IMR-90 (cell line): Measurements from ENCODE around the gene CROCC2. TPM values are rescaled to one million over a fixed set of nuclear protein-coding genes. Genes with fewer than 3 reads are reported as not detected.

Source experiments
- ATAC-seq: fragments of 200-7000 bp; cut with Tn5 transposase; 2 replicates; pipeline ENCODE4 v1.9.1; 2020; ENCODE audit warnings: low read depth, mild to moderate bottlenecking, moderate library complexity
- BruUV-seq: library from RNA; stranded (reverse); fragments of 400-500 nt; replicated peaks from 2 replicates; lab custom pipeline; 2021; lab: Mats Ljungman, UMichigan
- CTCF ChIA-PET: fragments of 300-600 bp; formaldehyde crosslinking; extraction: SDS; loops from one replicate; lab custom pipeline; 2021; ENCODE audit warnings: antibody characterized with exemption; lab: Yijun Ruan, JAX
- POLR2A ChIA-PET: fragments of 300-600 bp; sonication (Branson Sonifier 250); formaldehyde crosslinking; loops from one replicate; lab custom pipeline; 2022; ENCODE audit warnings: antibody characterized with exemption; ENCODE audit not compliant: unreplicated experiment; lab: Charles Lee
- DNase-seq: peaks from one replicate; pipeline ENCODE4 v3.0.0; 2013
- H2AFZ ChIP-seq: replicated peaks from 2 replicates; pipeline ENCODE3; 2013; ENCODE audit warnings: low read length, mild to moderate bottlenecking; ENCODE audit not compliant: poor library complexity
- H2AK5ac ChIP-seq: 2 replicates; pipeline ENCODE4 v1.6.1; 2013; ENCODE audit warnings: low read depth, low read length, inconsistent platforms
- H2AK9ac ChIP-seq: replicated peaks from 2 replicates; pipeline ENCODE3; 2013; ENCODE audit warnings: mild to moderate bottlenecking, low read depth, low read length, moderate library complexity; ENCODE audit not compliant: poor library complexity
- H2BK120ac ChIP-seq: 2 replicates; pipeline ENCODE4 v1.6.1; 2013; ENCODE audit warnings: low read depth, low read length, inconsistent platforms
- H2BK15ac ChIP-seq: 3 replicates; pipeline ENCODE4 v1.6.1; 2013; ENCODE audit warnings: low read depth, low read length, inconsistent platforms
- H2BK20ac ChIP-seq: 2 replicates; pipeline ENCODE4 v1.6.1; 2013; ENCODE audit warnings: low read depth, mild to moderate bottlenecking, inconsistent platforms, low read length, moderate library complexity
- H2BK5ac ChIP-seq: 2 replicates; pipeline ENCODE4 v1.6.1; 2013; ENCODE audit warnings: mild to moderate bottlenecking, low read depth, low read length, inconsistent platforms; ENCODE audit not compliant: poor library complexity, severe bottlenecking
- H3K14ac ChIP-seq: replicated peaks from 2 replicates; pipeline ENCODE4 v1.6.1; 2013; ENCODE audit warnings: low read depth, low read length, inconsistent platforms
- H3K18ac ChIP-seq: 2 replicates; pipeline ENCODE4 v1.6.1; 2013; ENCODE audit warnings: low read depth, low read length, control low read depth
- H3K23ac ChIP-seq: 2 replicates; pipeline ENCODE4 v1.6.1; 2013; ENCODE audit warnings: low read depth, low read length, inconsistent platforms
- H3K27ac ChIP-seq: 2 replicates; pipeline ENCODE4 v1.5.1; 2013; ENCODE audit warnings: mild to moderate bottlenecking, control low read depth, low read length; ENCODE audit not compliant: insufficient read depth
- H3K27me3 ChIP-seq: 2 replicates; pipeline ENCODE4 v1.6.1; 2013; ENCODE audit warnings: low read length; ENCODE audit not compliant: control insufficient read depth, insufficient read depth
- H3K36me3 ChIP-seq: 2 replicates; pipeline ENCODE4 v1.6.1; 2013; ENCODE audit warnings: low read length, mixed read lengths; ENCODE audit not compliant: control insufficient read depth, insufficient read depth
- H3K4ac ChIP-seq: 2 replicates; pipeline ENCODE4 v1.6.1; 2013; ENCODE audit warnings: low read depth, low read length, inconsistent platforms
- H3K4me1 ChIP-seq: 2 replicates; pipeline ENCODE4 v1.6.1; 2013; ENCODE audit warnings: low read length, mixed read lengths; ENCODE audit not compliant: control insufficient read depth, insufficient read depth
- H3K4me2 ChIP-seq: 2 replicates; pipeline ENCODE4 v1.6.1; 2013; ENCODE audit warnings: low read depth, mild to moderate bottlenecking, control low read depth, low read length, moderate library complexity
- H3K4me3 ChIP-seq: 2 replicates; pipeline ENCODE4 v1.5.1; 2013; ENCODE audit warnings: low read depth, mild to moderate bottlenecking, control low read depth, low read length, moderate library complexity; ENCODE audit not compliant: insufficient read depth
- H3K56ac ChIP-seq: 2 replicates; pipeline ENCODE4 v1.6.1; 2013; ENCODE audit warnings: low read length, inconsistent platforms; ENCODE audit not compliant: insufficient read depth; ENCODE audit errors: extremely low read depth
- H3K79me1 ChIP-seq, 2 experiments: 2 replicates each; pipeline ENCODE4 v1.6.1; 2013; ENCODE audit warnings: low read length in 2 of 2, inconsistent platforms in 1 of 2, low read depth in 1 of 2
- H3K9ac ChIP-seq: 2 replicates; pipeline ENCODE4 v1.6.1; 2013; ENCODE audit warnings: low read depth, low read length, control low read depth
- H3K9me1 ChIP-seq: 2 replicates; pipeline ENCODE4 v1.6.1; 2013; ENCODE audit warnings: low read length, inconsistent platforms; ENCODE audit not compliant: insufficient read depth
- H3K9me3 ChIP-seq: 2 replicates; pipeline ENCODE4 v1.6.1; 2013; ENCODE audit warnings: low read length; ENCODE audit not compliant: control insufficient read depth, insufficient read depth
- H4K20me1 ChIP-seq: 2 replicates; pipeline ENCODE4 v1.6.1; 2013; ENCODE audit warnings: low read length, inconsistent platforms; ENCODE audit not compliant: insufficient read depth
- H4K5ac ChIP-seq: 2 replicates; pipeline ENCODE4 v1.6.1; 2013; ENCODE audit warnings: mild to moderate bottlenecking, low read depth, low read length, control low read depth
- H4K8ac ChIP-seq, 2 experiments: 2 replicates each; pipeline ENCODE4 v1.6.1; 2013; ENCODE audit warnings: low read depth in 2 of 2, low read length in 2 of 2, control low read depth in 1 of 2, inconsistent platforms in 1 of 2
- H4K91ac ChIP-seq: 2 replicates; pipeline ENCODE4 v1.6.1; 2013; ENCODE audit warnings: low read depth, low read length, inconsistent platforms; ENCODE audit not compliant: insufficient read depth
- BHLHE40 ChIP-seq: fragments of 150-350 bp; IDR thresholded peaks from 2 replicates; pipeline ENCODE4 v1.6.1; 2016; ENCODE audit warnings: mild to moderate bottlenecking, low read depth, low read length
- CEBPB ChIP-seq: IDR thresholded peaks from 2 replicates; pipeline ENCODE4 v1.6.1; 2012; ENCODE audit warnings: low read depth, low read length, improper control_type of control experiment
- CHD1 ChIP-seq: IDR thresholded peaks from 2 replicates; pipeline ENCODE4 v1.6.1; 2012; ENCODE audit warnings: low read depth, low read length, improper control_type of control experiment
- CTCF ChIP-seq: conservative IDR thresholded peaks from 2 replicates; pipeline ENCODE4 v1.5.1; 2012; ENCODE audit warnings: mild to moderate bottlenecking, low read depth, low read length, improper control_type of control experiment
- ELK1 ChIP-seq: fragments of 150-350 bp; IDR thresholded peaks from 2 replicates; pipeline ENCODE4 v1.6.1; 2016; ENCODE audit warnings: low read depth, mild to moderate bottlenecking, low read length, moderate library complexity, borderline replicate concordance
- FOS ChIP-seq: fragments of 150-350 bp; IDR thresholded peaks from 2 replicates; pipeline ENCODE4 v1.6.1; 2016; ENCODE audit warnings: low read depth, low read length
- MAFK ChIP-seq: IDR thresholded peaks from 2 replicates; pipeline ENCODE4 v1.6.1; 2012; ENCODE audit warnings: low read depth, low read length, improper control_type of control experiment
- MAZ ChIP-seq: IDR thresholded peaks from 2 replicates; pipeline ENCODE4 v1.6.1; 2012; ENCODE audit warnings: low read depth, mild to moderate bottlenecking, low read length, improper control_type of control experiment, moderate library complexity, borderline replicate concordance
- MXI1 ChIP-seq: IDR thresholded peaks from 2 replicates; pipeline ENCODE4 v1.6.1; 2012; ENCODE audit warnings: low read depth, mild to moderate bottlenecking, low read length, moderate library complexity, borderline replicate concordance
- NFE2L2 ChIP-seq: fragments of 150-350 bp; IDR thresholded peaks from 2 replicates; pipeline ENCODE4 v1.6.1; 2016; ENCODE audit warnings: low read depth, mild to moderate bottlenecking, low read length
- POLR2A ChIP-seq: IDR thresholded peaks from 2 replicates; pipeline ENCODE4 v1.6.1; 2012; ENCODE audit warnings: mild to moderate bottlenecking, low read depth, low read length
- RFX5 ChIP-seq: IDR thresholded peaks from 2 replicates; pipeline ENCODE4 v1.8.0; 2012; ENCODE audit warnings: low read depth, mild to moderate bottlenecking, low read length, moderate library complexity
- SMC3 ChIP-seq: fragments of 150-350 bp; IDR thresholded peaks from 2 replicates; pipeline ENCODE4 v1.6.1; 2016; ENCODE audit warnings: low read depth, mild to moderate bottlenecking, antibody characterized with exemption, low read length, moderate library complexity
- USF2 ChIP-seq: fragments of 150-350 bp; IDR thresholded peaks from 2 replicates; pipeline ENCODE4 v1.6.1; 2017; ENCODE audit warnings: mild to moderate bottlenecking, antibody characterized with exemption, low read length, low read depth
- WGBS, 2 experiments: methylation state at CpG; one replicate each; pipeline versions ENCODE4 v1.1.5 to v1.1.7; 2013; ENCODE audit warnings: missing lambda C conversion rate in 2 of 2; ENCODE audit not compliant: insufficient read length in 1 of 2; ENCODE audit errors: extremely low coverage in 2 of 2; 5-methylcytosine and 5-hydroxymethylcytosine counted together
- dilution Hi-C: fragments of 300-500 bp; cut with HindIII; formaldehyde crosslinking; loops from one replicate; pipeline ENCODE4 v1.14.3; 2018; ENCODE audit warnings: low sequenced_read_pairs; ENCODE audit not compliant: unreplicated experiment
- in situ Hi-C: fragments of 300-500 bp; cut with MboI; formaldehyde crosslinking; loops from 3 replicates; pipeline ENCODE4 v1.14.3; 2019; ENCODE audit warnings: low sequenced_read_pairs, inconsistent platforms, mixed read lengths
- intact Hi-C: fragments of 100-400 bp; cut with micrococcal nuclease; formaldehyde crosslinking; loops from 2 replicates; pipeline ENCODE4 v1.10.0; 2022
- polyA plus RNA-seq, 3 experiments: library from polyadenylated mRNA; depleted of rRNA; stranded (reverse); fragments of >200 nt; gene quantifications; 2 replicates each; pipeline ENCODE4 v1.2.3, GENCODE V29; 2012; ENCODE audit warnings: low replicate concordance in 1 of 3
- total RNA-seq: library from RNA; depleted of rRNA; stranded (reverse); fragments of >200 nt; gene quantifications from 2 replicates; pipeline ENCODE4 v1.2.3, GENCODE V29; 2012

The CROCC2 gene
- total and polyA plus RNA-seq, 2 of the 4 experiments (the other 2 are of a cell fraction) = not detected

GRCh38 chr2:240972636-240973521 lies 66.7 kb downstream of the CROCC2 start:
- Histone ChIP-seq H2BK20ac (no peak overlapping the region), H3K27me3 (peaks cover 21% of the 10 kb centered on the region), H4K20me1 (no peaks in the 10 kb centered on the region), H3K4me1 (peaks cover 2% of the 10 kb centered on the region; the same call in 1 of the 2 replicates), H4K91ac (no peak overlapping the region), H3K9me1 (no peaks in the 10 kb centered on the region), H3K36me3 (no peaks in the 10 kb centered on the region), H2AFZ (no peak overlapping the region), H3K23ac (no peak overlapping the region), H3K4me3 (no peak overlapping the region), H3K27ac (no peak overlapping the region), H3K18ac (no peak overlapping the region), H4K8ac (no peak overlapping the region), H4K5ac (no peak overlapping the region), H3K4me2 (no peak overlapping the region), H2AK5ac (no peak overlapping the region), H2AK9ac (no peak overlapping the region), H3K79me1 (no peaks in the 10 kb centered on the region), H3K4ac (no peak overlapping the region), H2BK5ac (no peak overlapping the region), H3K14ac (no peak overlapping the region), H3K9ac (no peak overlapping the region), H3K9me3 (peaks cover 7% of the 10 kb centered on the region), H3K56ac (no peak overlapping the region), H2BK120ac (no peak overlapping the region), H2BK15ac (no peak overlapping the region)
- no TSS peak for BruUV-seq
- DNase-seq (no peak), ATAC-seq (no peak)
- TF ChIP-seq BHLHE40 = no peak
- no peak for TF ChIP-seq POLR2A
- no peak for TF ChIP-seq MAFK
- TF ChIP-seq RFX5 = no peak
- no peak for TF ChIP-seq FOS
- TF ChIP-seq MXI1 = no peak
- TF ChIP-seq USF2 = no peak
- no peak for TF ChIP-seq ELK1
- TF ChIP-seq CTCF = no peak
- TF ChIP-seq CHD1 = no peak
- no peak for TF ChIP-seq CEBPB
- TF ChIP-seq SMC3 = no peak
- TF ChIP-seq MAZ = no peak
- TF ChIP-seq NFE2L2 = no peak
- CTCF ChIA-PET = no interaction called here
- dilution Hi-C loops (no loop called here), intact Hi-C loops (loop anchor here (2.0 kb wide), 1 partner anchor 52 kb away; no protein-coding TSS in a partner anchor), in situ Hi-C loops (no loop called here)
- 66% methylated on average over 8 of the region's 17 CpGs; no CpG with 5 or more reads in 1 of the 2 experiments for WGBS, 2 experiments
- POLR2A ChIA-PET = no interaction called here
